Tibial nerve (tissue), 4 donors: ENCODE results near the gene OR56A3.

Source experiments
- CTCF ChIP-seq, 5 experiments: fragments of 200-600 bp in 3 of 5; fragments of 450-650 bp in 2 of 5; sonication (generic) in 3 of 5; IDR thresholded peaks; one replicate each; pipeline ENCODE4 v1.5.1; 2016 to 2019; ENCODE audit warnings: antibody characterized with exemption in 5 of 5, mild to moderate bottlenecking in 3 of 5, moderate library complexity in 2 of 5
- EP300 ChIP-seq, 2 donors: sonication (generic); formaldehyde crosslinking; IDR thresholded peaks; one replicate each; pipeline ENCODE4 v1.6.1; 2017; ENCODE audit warnings: antibody characterized with exemption in 2 of 2, mild to moderate bottlenecking in 1 of 2
- POLR2A ChIP-seq, 2 donors: fragments of 450-650 bp; IDR thresholded peaks; one replicate each; pipeline ENCODE4 v1.6.1; 2017; ENCODE audit warnings: antibody characterized with exemption in 2 of 2, mild to moderate bottlenecking in 2 of 2, moderate library complexity in 2 of 2

GRCh38 chr11:5933116-5933515 lies 8.9 kb upstream of the OR56A3 start:
- no peak for TF ChIP-seq POLR2A (IDR thresholded peaks at IDR 0.05)
- TF ChIP-seq CTCF (IDR thresholded peaks at IDR 0.05) = no peak
- no peak for TF ChIP-seq EP300 (IDR thresholded peaks at IDR 0.05)
